ENCODE data around the gene TJP2.

TJP2 gene

GRCh38 chr9:69237702-69238295, 63.7 kb downstream of the TJP2 start:
- TF ChIP-seq CTCF (IDR thresholded peaks at IDR 0.05): no peak

GRCh38 chr9:69243116-69243515, 69.0 kb downstream of the TJP2 start:
- no peak for TF ChIP-seq CTCF (IDR thresholded peaks at IDR 0.05)

- TF ChIP-seq CTCF (IDR thresholded peaks at IDR 0.05): no peak
Observed at GRCh38 chr9:69246629-69247028, 72.6 kb downstream of the TJP2 start.

- no peak for TF ChIP-seq CTCF (IDR thresholded peaks at IDR 0.05)
Observed at GRCh38 chr9:69248005-69248404, 73.9 kb downstream of the TJP2 start.

GRCh38 chr9:69249337-69249736, 75.3 kb downstream of the TJP2 start:
- no peak for TF ChIP-seq CTCF (IDR thresholded peaks at IDR 0.05)

- no peak for TF ChIP-seq CTCF (IDR thresholded peaks at IDR 0.05)
Observed at GRCh38 chr9:69250681-69251080, 76.6 kb downstream of the TJP2 start.

GRCh38 chr9:69252436-69252835, 78.4 kb downstream of the TJP2 start:
- no peak for TF ChIP-seq CTCF (IDR thresholded peaks at IDR 0.05)

- TF ChIP-seq CTCF (IDR thresholded peaks at IDR 0.05): no peak
Observed at GRCh38 chr9:69253057-69253456, 79.0 kb downstream of the TJP2 start.

All from LNCAP (cell line).